ENCODE measurements around the gene CLIC4. TPM values are rescaled to one million over a fixed set of nuclear protein-coding genes. Genes with fewer than 3 reads are reported as not detected.

The CLIC4 gene
- total and polyA plus RNA-seq, 2 of the 8 experiments (the other 6 are each of a cell fraction or from before 2014, with no cell fraction given): 77.5 to 293 TPM

- Histone ChIP-seq H3K23me2 (ENCODE audit: low read depth, low read length) (peaks cover 2% of the 10 kb centered on the region; the same call in 1 of the 2 replicates), H3K4me3 (ENCODE audit: extremely low read depth in 1 of 4, insufficient read depth in 2 of 4, low read depth in 3 of 4, low read length in 4 of 4) (peak overlapping the region in 1 of 4 experiments; percentile 93; a peak in 3 of 8 replicates), H3K4me1 (replicated peaks in 1 of 4; ENCODE audit: control insufficient read depth in 3 of 4, insufficient read depth in 4 of 4, low read length in 3 of 4) (peaks cover 7 to 14% (median 9%) of the 10 kb centered on the region in 4 experiments; a peak in 6 of 7 replicates), H2AK5ac (ENCODE audit: low read depth, low read length) (no peak overlapping the region; the same call in 1 of the 2 replicates), H3K36me3 (ENCODE audit: control insufficient read depth in 2 of 4, insufficient read depth in 4 of 4, low read length in 3 of 4) (peaks cover 0 to 7% (median 0%) of the 10 kb centered on the region in 4 experiments; a peak in 2 of 8 replicates), H3K56ac (replicated peaks; ENCODE audit: insufficient read length, low read depth, low read length) (no peak overlapping the region), H3K4ac (replicated peaks; ENCODE audit: insufficient read length, low read depth, low read length) (no peak overlapping the region), H2BK5ac (ENCODE audit: low read depth, low read length) (no peak overlapping the region), H4K5ac (ENCODE audit: insufficient read length, low read depth, low read length) (no peak overlapping the region), H3K9ac (replicated peaks in 1 of 4; ENCODE audit: extremely low read depth in 1 of 4, low read depth in 3 of 4, low read length in 3 of 4) (no peak overlapping the region; a peak in 2 of 7 replicates), H2BK15ac (ENCODE audit: low read length) (no peak overlapping the region), H3K14ac (ENCODE audit: insufficient read length) (no peak overlapping the region), H4K20me1 (replicated peaks in 1 of 2; ENCODE audit: control insufficient read depth in 1 of 2, insufficient read depth in 2 of 2, low read length in 2 of 2) (peaks cover 17 to 28% of the 10 kb centered on the region in 2 experiments), H2BK20ac (ENCODE audit: low read length) (no peak overlapping the region), H2AFZ (ENCODE audit: low read length) (no peak overlapping the region), H3K23ac (ENCODE audit: insufficient read length) (no peak overlapping the region), H3K4me2 (ENCODE audit: insufficient read depth in 1 of 2, low read depth in 2 of 2, low read length in 2 of 2) (peak overlapping the region; percentile 47 to 77), H2BK12ac (ENCODE audit: low read depth, low read length) (no peak overlapping the region), H3K27ac (ENCODE audit: low read depth, low read length) (no peak overlapping the region), H3K79me1 (ENCODE audit: low read depth, low read length) (no peaks in the 10 kb centered on the region; the same call in none of the 2 replicates), H3K27me3 (replicated peaks in 1 of 4; ENCODE audit: control insufficient read depth in 3 of 4, extremely low read depth in 1 of 4, insufficient read depth in 3 of 4, low read length in 3 of 4) (no peaks in the 10 kb centered on the region), H4K91ac (replicated peaks; ENCODE audit: insufficient read length, low read length) (no peak overlapping the region), H3K18ac (ENCODE audit: extremely low read depth, low read length) (no peak overlapping the region), H4K8ac (ENCODE audit: extremely low read depth, insufficient read depth, low read length) (no peak overlapping the region), H2BK120ac (replicated peaks; ENCODE audit: low read depth, low read length) (no peak overlapping the region), H3K9me3 (ENCODE audit: insufficient read depth in 2 of 2, low read depth in 1 of 2, low read length in 1 of 2) (no peaks in the 10 kb centered on the region), H3K79me2 (ENCODE audit: control insufficient read depth in 1 of 2, insufficient read depth in 2 of 2, low read length in 2 of 2) (peaks cover 55 to 82% of the 10 kb centered on the region in 2 experiments)
- 91% methylated on average over 14 of the region's 14 CpGs; no CpG with 5 or more reads in 1 of the 2 experiments for WGBS, 2 experiments (ENCODE audit: extremely low coverage in 1 of 2, insufficient coverage in 1 of 2, insufficient read length in 1 of 2, insufficient replicate concordance in 2 of 2, low coverage in 1 of 2, low lambda C conversion rate in 2 of 2, missing lambda C conversion rate in 1 of 2)
- CTCF ChIA-PET (ENCODE audit: partially characterized antibody): interaction anchor here (0.6 to 1.6 kb wide), 3 partner anchors 8 to 49 kb away, joined by 3 to 4 read pairs (median 4); no protein-coding TSS in a partner anchor
- POLR2A ChIA-PET (ENCODE audit: partially characterized antibody): interaction anchor here (0.8 to 4.7 kb wide), 7 partner anchors 9 to 69 kb away, joined by 3 to 37 read pairs (median 4); no protein-coding TSS in a partner anchor
- FAIRE-seq (no peak), DNase-seq (ENCODE audit: low read depth in 1 of 2, low spot score in 2 of 2) (no peak)
- TF ChIP-seq POU5F1 (IDR thresholded peaks at IDR 0.05; ENCODE audit: low read depth, low read length) (no peak), MAX (IDR thresholded peaks at IDR 0.05) (no peak), KDM5A (IDR thresholded peaks at IDR 0.05; ENCODE audit: low read length) (no peak), USF2 (IDR thresholded peaks at IDR 0.05; ENCODE audit: low read length) (no peak), RXRA (IDR thresholded peaks at IDR 0.05; ENCODE audit: insufficient read depth, low read depth, low read length) (no peak), MAFK (IDR thresholded peaks at IDR 0.05; ENCODE audit: low read depth, low read length) (no peak), TBP (IDR thresholded peaks at IDR 0.05; ENCODE audit: low read depth, low read length) (no peak), CHD2 (IDR thresholded peaks at IDR 0.05; ENCODE audit: low read length) (no peak), GTF2F1 (IDR thresholded peaks at IDR 0.05; ENCODE audit: borderline replicate concordance, low read depth, low read length) (no peak), FOSL1 (IDR thresholded peaks at IDR 0.05; ENCODE audit: insufficient read depth, low read depth, low read length) (no peak)
Measured at GRCh38 chr1:24748191-24749121, 3.2 kb downstream of the CLIC4 start.
